HepG2 (cell line): ENCODE measurements around the gene CCDC142. TPM values are rescaled to one million over a fixed set of nuclear protein-coding genes. Genes with fewer than 3 reads are reported as not detected.

Experiments
- ATAC-seq: fragments of 200-7000 bp; cut with Tn5 transposase; 3 replicates; pipeline ENCODE4 v1.9.1; 2020; ENCODE audit warnings: mild to moderate bottlenecking, moderate library complexity
- BruUV-seq: library from RNA; stranded (reverse); fragments of 400-500 nt; replicated peaks from 2 replicates; lab custom pipeline; 2021; lab: Mats Ljungman, UMichigan
- CTCF ChIA-PET: fragments of 300-600 bp; formaldehyde crosslinking; extraction: SDS; loops from one replicate; lab custom pipeline; 2021; ENCODE audit warnings: low total read pairs, inconsistent platforms, low intra/inter-chr PET ratio; lab: Yijun Ruan, JAX
- POLR2A ChIA-PET: fragments of 350-600 bp; sonication (Branson Sonifier 250); formaldehyde crosslinking; loops from one replicate; lab custom pipeline; 2020; ENCODE audit warnings: antibody characterized with exemption, inconsistent platforms; lab: Yijun Ruan, JAX
- DNase-seq: peaks from one replicate; pipeline ENCODE4 v3.0.0-alpha.2; 2015; ENCODE audit warnings: low spot score
- FAIRE-seq: peaks from 3 replicates; lab custom pipeline; 2011; peaks lifted over from hg19 to GRCh38; lab: Jason Lieb, UNC
- H2AFZ ChIP-seq: one replicate; pipeline ENCODE4 v1.6.1; 2011; ENCODE audit warnings: low read length, inconsistent platforms
- H3K27ac ChIP-seq: fragments of 300-600 bp; 3 replicates; pipeline ENCODE4 v1.8.0; 2011; ENCODE audit warnings: mixed run types, mild to moderate bottlenecking, mixed read lengths, low read length, inconsistent platforms; ENCODE audit not compliant: insufficient read depth; ENCODE audit errors: extremely low read length
- H3K27me3 ChIP-seq, 2 experiments: fragments of 200-600 bp in 1 of 2; 2 replicates in 1 of 2; 3 replicates in 1 of 2; pipeline versions ENCODE4 v1.6.0 to v1.8.0; 2011; ENCODE audit warnings: low read length in 2 of 2, mild to moderate bottlenecking in 2 of 2, moderate library complexity in 2 of 2, inconsistent platforms in 1 of 2; ENCODE audit not compliant: insufficient read depth in 2 of 2, control insufficient read depth in 1 of 2
- H3K36me3 ChIP-seq, 2 experiments: fragments of 200-600 bp in 1 of 2; replicated peaks in 1 of 2; 2 replicates in 1 of 2; 3 replicates in 1 of 2; pipeline versions ENCODE4 v1.5.1 to v1.8.0; 2011; ENCODE audit warnings: low read length in 2 of 2, inconsistent platforms in 1 of 2; ENCODE audit not compliant: insufficient read depth in 2 of 2, control insufficient read depth in 1 of 2
- H3K4me1 ChIP-seq: 2 replicates; pipeline ENCODE4 v1.5.1; 2012; ENCODE audit warnings: low read length, inconsistent platforms; ENCODE audit not compliant: insufficient read depth
- H3K4me2 ChIP-seq: 2 replicates; pipeline ENCODE4 v1.6.0; 2011; ENCODE audit warnings: low read depth, low read length, inconsistent platforms
- H3K4me3 ChIP-seq, 3 experiments: fragments of 200-600 bp in 1 of 3; sonication (generic), shearing (Covaris generic) in 1 of 3; replicated peaks in 1 of 3; 2 replicates each; pipeline ENCODE4 v1.5.1; 2011 to 2016; ENCODE audit warnings: low read length in 3 of 3, inconsistent platforms in 2 of 3, low read depth in 2 of 3, mild to moderate bottlenecking in 2 of 3, control low read depth in 1 of 3, mixed read lengths in 1 of 3; ENCODE audit not compliant: insufficient read depth in 1 of 3
- H3K79me2 ChIP-seq: one replicate; pipeline ENCODE4 v1.6.1; 2011; ENCODE audit warnings: low read length, inconsistent platforms; ENCODE audit not compliant: insufficient read depth
- H3K9ac ChIP-seq: 2 replicates; pipeline ENCODE4 v1.6.0; 2011; ENCODE audit warnings: mild to moderate bottlenecking, low read depth, low read length, inconsistent platforms; ENCODE audit not compliant: insufficient read depth
- H3K9me3 ChIP-seq: 2 replicates; pipeline ENCODE4 v1.5.1; 2012; ENCODE audit warnings: mild to moderate bottlenecking, low read length
- H4K20me1 ChIP-seq: 2 replicates; pipeline ENCODE4 v1.6.0; 2011; ENCODE audit warnings: inconsistent platforms, mild to moderate bottlenecking, low read length, moderate library complexity; ENCODE audit not compliant: insufficient read depth
- ATF4 ChIP-seq, 2 experiments: fragments of 450-650 bp in 1 of 2; sonication (generic) in 1 of 2; formaldehyde crosslinking; IDR thresholded peaks; 2 replicates each; pipeline versions ENCODE4 v1.5.0 to v1.8.0; 2020 to 2022; ENCODE audit warnings: mild to moderate bottlenecking in 1 of 2, missing genetic modification reagents in 1 of 2
- CTCF ChIP-seq: sonication (generic); formaldehyde crosslinking; IDR thresholded peaks from 2 replicates; pipeline ENCODE4 v1.5.0; 2020; ENCODE audit warnings: mild to moderate bottlenecking, missing genetic modification reagents, moderate library complexity
- ELF3 ChIP-seq: IDR thresholded peaks from 2 replicates; pipeline ENCODE4 v1.6.1; 2016; ENCODE audit warnings: missing genetic modification reagents, missing compliant biosample characterization
- FOXA1 ChIP-seq, 2 experiments: fragments of 450-650 bp in 1 of 2; sonication (generic) in 1 of 2; formaldehyde crosslinking in 1 of 2; IDR thresholded peaks; 2 replicates each; pipeline versions ENCODE4 v1.4.0 to v1.6.1; 2016 to 2020; ENCODE audit warnings: missing genetic modification reagents in 1 of 2
- KDM5A ChIP-seq: fragments of 200-600 bp; sonication (generic); IDR thresholded peaks from 2 replicates; pipeline ENCODE4 v1.7.0; 2018; ENCODE audit warnings: antibody characterized with exemption, mild to moderate bottlenecking, low read length, borderline replicate concordance
- MAFF ChIP-seq: IDR thresholded peaks from 2 replicates; pipeline ENCODE4 v1.6.1; 2011; ENCODE audit warnings: low read depth, low read length, improper control_type of control experiment
- MAFK ChIP-seq, 2 experiments: IDR thresholded peaks in 1 of 2; conservative IDR thresholded peaks in 1 of 2; 2 replicates each; pipeline ENCODE4 v1.6.1; 2011; ENCODE audit warnings: improper control_type of control experiment in 2 of 2, low read length in 2 of 2
- MIER2 ChIP-seq: IDR thresholded peaks from 2 replicates; pipeline ENCODE4 v1.6.1; 2016; ENCODE audit warnings: missing biosample characterization, missing genetic modification reagents
- RAD21 ChIP-seq: fragments of 450-650 bp; formaldehyde crosslinking; IDR thresholded peaks from 2 replicates; pipeline ENCODE4 v1.5.0; 2020; ENCODE audit warnings: mild to moderate bottlenecking
- RELA ChIP-seq: sonication (generic); formaldehyde crosslinking; IDR thresholded peaks from 2 replicates; pipeline ENCODE4 v1.4.0; 2020; ENCODE audit warnings: missing genetic modification reagents
- SAP130 ChIP-seq: IDR thresholded peaks from 2 replicates; pipeline ENCODE4 v1.6.1; 2016; ENCODE audit warnings: low read depth
- SMC3 ChIP-seq: IDR thresholded peaks from 2 replicates; pipeline ENCODE4 v1.6.1; 2011; ENCODE audit warnings: low read length, improper control_type of control experiment
- STAG1 ChIP-seq: sonication (generic); formaldehyde crosslinking; IDR thresholded peaks from 2 replicates; pipeline ENCODE4 v1.4.0; 2020; ENCODE audit warnings: missing genetic modification reagents
- THAP11 ChIP-seq: IDR thresholded peaks from 2 replicates; pipeline ENCODE4 v1.6.1; 2016; ENCODE audit warnings: missing biosample characterization, missing genetic modification reagents
- ZEB1 ChIP-seq: IDR thresholded peaks from 2 replicates; pipeline ENCODE4 v1.6.1; 2012; ENCODE audit warnings: mild to moderate bottlenecking, low read depth, inconsistent platforms; ENCODE audit not compliant: insufficient replicate concordance
- ZNF503 ChIP-seq: sonication (generic); formaldehyde crosslinking; IDR thresholded peaks from 2 replicates; pipeline ENCODE4 v1.4.0; 2020; ENCODE audit warnings: missing genetic modification reagents
- ZNF761 ChIP-seq: sonication (generic); formaldehyde crosslinking; conservative IDR thresholded peaks from 2 replicates; pipeline ENCODE4 v1.4.0; 2020; ENCODE audit warnings: mild to moderate bottlenecking, missing genetic modification reagents
- ZSCAN30 ChIP-seq: sonication (generic); formaldehyde crosslinking; IDR thresholded peaks from 2 replicates; pipeline ENCODE4 v1.5.0; 2020; ENCODE audit warnings: mild to moderate bottlenecking, missing genetic modification reagents
- in situ Hi-C: cut with HindIII; loops from 2 replicates; pipeline ENCODE4 v1.10.0; 2017; ENCODE audit warnings: low pct_unique_long_range_greater_than_20kb; ENCODE audit not compliant: extremely low pct_ligation_motif_present
- intact Hi-C: fragments of 100-400 bp; cut with micrococcal nuclease; formaldehyde crosslinking; loops from one replicate; pipeline ENCODE4 v1.10.0; 2022; ENCODE audit not compliant: unreplicated experiment
- polyA plus RNA-seq, 8 experiments: library from polyadenylated mRNA; depleted of rRNA in 3 of 8; stranded (reverse) in 7 of 8; unstranded in 1 of 8; fragments of >200 nt; fragmentation: Illumina TruSeq in 4 of 8; extraction: Trizol in 4 of 8; gene quantifications; 2 replicates each; pipeline versions ENCODE4 v1.2.1 to v1.2.3, GENCODE V29; 2011 to 2016; ENCODE audit warnings: low read depth in 4 of 8, missing spikeins in 1 of 8, mixed read lengths in 1 of 8; ENCODE audit not compliant: insufficient read depth in 1 of 8
- total RNA-seq, 5 experiments: library from RNA; depleted of rRNA; stranded (reverse); fragments of >200 nt; fragmentation: Illumina TruSeq; extraction: Trizol; gene quantifications; 2 replicates each; pipeline ENCODE4 v1.2.3, GENCODE V29; 2016; ENCODE audit warnings: low read depth in 1 of 5

Gene CCDC142
- total and polyA plus RNA-seq, 2 of the 13 experiments (the other 11 are each of a cell fraction or from before 2014, with no cell fraction given), result 14.7 to 30.4 TPM

- H3K4me3 ChIP-seq, result no peak overlapping the region
- peaks cover 12 to 23% of the 10 kb centered on the region in 2 experiments for H3K36me3 ChIP-seq
- no peak overlapping the region for H3K27ac ChIP-seq
- no peak overlapping the region for H3K4me2 ChIP-seq
- no peak for ATAC-seq
- no peaks in the 10 kb centered on the region for H3K9me3 ChIP-seq
- ChIA-PET POLR2A (interaction anchor here (0.7 to 5.9 kb wide), 6 partner anchors 24 to 74 kb away, joined by 3 to 76 read pairs (median 12); partner anchors contain the start of genes CCDC142, LBX2, PCGF1 and TTC31), CTCF (interaction anchor here (1.2 to 2.4 kb wide), 5 partner anchors 25 to 282 kb away, joined by 4 to 19 read pairs (median 5); partner anchors contain the start of genes CCDC142, PCGF1 and TTC31)
- H3K27me3 ChIP-seq, result peaks cover 4 to 11% of the 10 kb centered on the region in 2 experiments; a peak in 3 of 5 replicates
- TF ChIP-seq MAFF (peak; percentile 71), RAD21 (CRISPR knock-in tag) (peak; percentile 59; the same call in 1 of the 2 replicates), ZNF503 (no peak), MAFK (conservative IDR thresholded peaks at IDR 0.05 in 1 of 2, IDR thresholded peaks at IDR 0.05 in 1 of 2; ENCODE audit: low read length in 2 of 2) (peak; percentile 73 to 77), ZSCAN30 (CRISPR knock-in tag) (no peak), ZNF761 (no peak), FOXA1 (IDR thresholded peaks at IDR 0.05) (no peak), FOXA1 (CRISPR knock-in tag; IDR thresholded peaks at IDR 0.05) (peak; percentile 64), KDM5A (no peak), ATF4 (CRISPR knock-in tag; IDR thresholded peaks at IDR 0.05) (0 out of 4 replicates have a peak, but pooled peaks of 1 of the 2 experiments have one; percentile 34), CTCF (CRISPR knock-in tag) (peak; percentile 72), STAG1 (peak; percentile 90), SMC3 (peak; percentile 76), THAP11 (CRISPR knock-in tag) (peak; percentile 46; the same call in 1 of the 2 replicates), MIER2 (CRISPR knock-in tag) (no peak), ELF3 (CRISPR knock-in tag) (peak; percentile 18; the same call in 1 of the 2 replicates), ZEB1 (no peak), RELA (CRISPR knock-in tag) (no peak), SAP130 (CRISPR knock-in tag) (peak; percentile 40; the same call in 1 of the 2 replicates)
- intact Hi-C loops, result loop anchor here (1.0 kb wide), 1 partner anchor 199 kb away; no protein-coding TSS in a partner anchor
- peak; percentile 68 for DNase-seq
- in situ Hi-C loops, result no loop called here
- H2AFZ ChIP-seq, result no peak overlapping the region
- BruUV-seq, result no TSS peak
- H4K20me1 ChIP-seq, result no peaks in the 10 kb centered on the region
- H3K79me2 ChIP-seq, result peaks cover 27% of the 10 kb centered on the region
- H3K4me1 ChIP-seq, result peaks cover 32% of the 10 kb centered on the region
- peak; percentile 80 for FAIRE-seq
- no peak overlapping the region for H3K9ac ChIP-seq
These were observed 49.4 kb upstream of the CCDC142 start for GRCh38 chr2:74532222-74532621.
